Measurements from ENCODE around the gene USP36. TPM values are rescaled to one million over a fixed set of nuclear protein-coding genes. Genes with fewer than 3 reads are reported as not detected.
"Not testable (repeated sequence)": the region's sequence is repeated elsewhere in the genome, so short reads cannot be mapped to it uniquely, and the experiment has no call there.

Gene USP36
- total and polyA plus RNA-seq, 3 experiments from 2014 or later = 43.2 to 122 (median 118) TPM

GRCh38 chr17:78751000-78751399 is 89.6 kb downstream of the USP36 start:
- H3K9me3 Mint-ChIP-seq; DNase-seq; H3K27me3 Mint-ChIP-seq; H3K9me3 ChIP-seq (ENCODE audit: low read length); H3K4me3 ChIP-seq (ENCODE audit: low read length); H3K36me3 ChIP-seq (ENCODE audit: insufficient read depth, low read length); CTCF ChIA-PET; H3K27ac ChIP-seq (ENCODE audit: low read depth, low read length); H3K27me3 ChIP-seq (ENCODE audit: insufficient read depth, low read length, poor library complexity, severe bottlenecking): not testable (repeated sequence)
- peaks cover 93% of the 10 kb centered on the region for H3K4me1 ChIP-seq (ENCODE audit: insufficient read depth, low read length)
- Mint-ChIP-seq H3K27ac (peak overlapping the region; percentile 66 to 98 (median 90)), H3K36me3 (peaks cover 0 to 13% (median 5%) of the 10 kb centered on the region in 3 donors), H3K4me1 (peaks cover 85 to 97% (median 95%) of the 10 kb centered on the region in 3 donors), H3K4me3 (peak overlapping the region in 6 of 7 donors; percentile 25 to 90 (median 66))
- POLR2A ChIA-PET = interaction anchor here (0.7 kb wide), 1 partner anchor 34 kb away, joined by 3 read pairs; no protein-coding TSS in a partner anchor

- Histone ChIP-seq H3K27me3 (ENCODE audit: insufficient read depth, low read length, poor library complexity, severe bottlenecking) (no peaks in the 10 kb centered on the region), H3K9me3 (ENCODE audit: low read length) (no peaks in the 10 kb centered on the region), H3K4me1 (ENCODE audit: insufficient read depth, low read length) (peaks cover 96% of the 10 kb centered on the region), H3K27ac (ENCODE audit: low read depth, low read length) (peak overlapping the region; percentile 73), H3K4me3 (ENCODE audit: low read length) (peak overlapping the region; percentile 65), H3K36me3 (ENCODE audit: insufficient read depth, low read length) (no peaks in the 10 kb centered on the region)
- POLR2A ChIA-PET = interaction anchor here (0.5 to 2.0 kb wide), 12 partner anchors 10 to 166 kb away, joined by 3 to 21 read pairs (median 5); no protein-coding TSS in a partner anchor
- H3K9me3 Mint-ChIP-seq = no peaks in the 10 kb centered on the region
- H3K36me3 Mint-ChIP-seq = peaks cover 0 to 17% (median 6%) of the 10 kb centered on the region in 3 donors
- no peaks in the 10 kb centered on the region for H3K27me3 Mint-ChIP-seq
- peaks cover 93 to 100% (median 100%) of the 10 kb centered on the region in 3 donors for H3K4me1 Mint-ChIP-seq
- CTCF ChIA-PET = interaction anchor here (0.6 to 3.5 kb wide), 13 partner anchors 8 to 56 kb away, joined by 3 to 17 read pairs (median 4); no protein-coding TSS in a partner anchor
- H3K27ac Mint-ChIP-seq = peak overlapping the region; percentile 79 to 98 (median 90)
- peak overlapping the region; percentile 69 to 88 (median 78) for H3K4me3 Mint-ChIP-seq
- DNase-seq = peak; percentile 61 to 89 (median 88)
Measured at GRCh38 chr17:78748730-78749317, 91.8 kb downstream of the USP36 start.

GRCh38 chr17:78748048-78748729 is 92.4 kb downstream of the USP36 start:
- H3K9me3 ChIP-seq (ENCODE audit: low read length) = no peaks in the 10 kb centered on the region
- peaks cover 97% of the 10 kb centered on the region for H3K4me1 ChIP-seq (ENCODE audit: insufficient read depth, low read length)
- DNase-seq = peak in 3 of 5 donors; percentile 37 to 43 (median 40)
- H3K4me3 ChIP-seq (ENCODE audit: low read length) = peak overlapping the region; percentile 65
- peaks cover 0 to under 1% (median 0%) of the 10 kb centered on the region in 5 donors for H3K9me3 Mint-ChIP-seq
- H3K4me1 Mint-ChIP-seq = peaks cover 95 to 100% (median 100%) of the 10 kb centered on the region in 3 donors
- CTCF ChIA-PET = interaction anchor here (0.6 to 3.5 kb wide), 13 partner anchors 9 to 57 kb away, joined by 3 to 17 read pairs (median 5); no protein-coding TSS in a partner anchor
- peak overlapping the region; percentile 73 for H3K27ac ChIP-seq (ENCODE audit: low read depth, low read length)
- peak overlapping the region; percentile 79 to 98 (median 90) for H3K27ac Mint-ChIP-seq
- H3K27me3 Mint-ChIP-seq = no peaks in the 10 kb centered on the region
- POLR2A ChIA-PET = interaction anchor here (0.5 to 2.0 kb wide), 10 partner anchors 8 to 57 kb away, joined by 3 to 21 read pairs (median 5); no protein-coding TSS in a partner anchor
- peaks cover 1 to 23% (median 6%) of the 10 kb centered on the region in 3 donors for H3K36me3 Mint-ChIP-seq
- no peaks in the 10 kb centered on the region for H3K27me3 ChIP-seq (ENCODE audit: insufficient read depth, low read length, poor library complexity, severe bottlenecking)
- peak overlapping the region; percentile 69 to 88 (median 78) for H3K4me3 Mint-ChIP-seq
- H3K36me3 ChIP-seq (ENCODE audit: insufficient read depth, low read length) = peaks cover 4% of the 10 kb centered on the region

GRCh38 chr17:78747488-78747887 is 93.1 kb downstream of the USP36 start:
- no peaks in the 10 kb centered on the region for H3K27me3 ChIP-seq (ENCODE audit: insufficient read depth, low read length, poor library complexity, severe bottlenecking)
- CTCF ChIA-PET = interaction anchor here (0.9 to 3.5 kb wide), 12 partner anchors 9 to 58 kb away, joined by 3 to 17 read pairs (median 4); no protein-coding TSS in a partner anchor
- DNase-seq = no peak

GRCh38 chr17:78746949-78747269 is 93.7 kb downstream of the USP36 start:
- H3K27ac Mint-ChIP-seq = peak overlapping the region; percentile 73 to 98 (median 90)
- CTCF ChIA-PET = interaction anchor here (0.7 to 3.5 kb wide), 10 partner anchors 10 to 72 kb away, joined by 3 to 17 read pairs (median 3); no protein-coding TSS in a partner anchor
- peaks cover 4 to 27% (median 6%) of the 10 kb centered on the region in 3 donors for H3K36me3 Mint-ChIP-seq
- peaks cover 97% of the 10 kb centered on the region for H3K4me1 ChIP-seq (ENCODE audit: insufficient read depth, low read length)
- no peaks in the 10 kb centered on the region for H3K9me3 ChIP-seq (ENCODE audit: low read length)
- peak overlapping the region; percentile 58 to 88 (median 78) for H3K4me3 Mint-ChIP-seq
- peaks cover 4% of the 10 kb centered on the region for H3K36me3 ChIP-seq (ENCODE audit: insufficient read depth, low read length)
- H3K9me3 Mint-ChIP-seq = peaks cover 0 to 2% (median 0%) of the 10 kb centered on the region in 5 donors
- DNase-seq = no peak
- no peaks in the 10 kb centered on the region for H3K27me3 Mint-ChIP-seq
- peaks cover 94 to 100% (median 99%) of the 10 kb centered on the region in 3 donors for H3K4me1 Mint-ChIP-seq
- H3K27me3 ChIP-seq (ENCODE audit: insufficient read depth, low read length, poor library complexity, severe bottlenecking) = no peaks in the 10 kb centered on the region
- H3K4me3 ChIP-seq (ENCODE audit: low read length) = peak overlapping the region; percentile 65
- no peak overlapping the region for H3K27ac ChIP-seq (ENCODE audit: low read depth, low read length)
- POLR2A ChIA-PET = interaction anchor here (0.6 kb wide), 1 partner anchor 34 kb away, joined by 12 read pairs; no protein-coding TSS in a partner anchor

More at GRCh38 chr17:78747488-78747887, 93.1 kb downstream of the USP36 start:
- Histone ChIP-seq H3K36me3 (ENCODE audit: insufficient read depth, low read length) (peaks cover 4% of the 10 kb centered on the region), H3K4me3 (ENCODE audit: low read length) (peak overlapping the region; percentile 65), H3K9me3 (ENCODE audit: low read length) (no peaks in the 10 kb centered on the region), H3K27ac (ENCODE audit: low read depth, low read length) (peak overlapping the region; percentile 73), H3K4me1 (ENCODE audit: insufficient read depth, low read length) (peaks cover 97% of the 10 kb centered on the region)
- Mint-ChIP-seq H3K27ac (peak overlapping the region; percentile 73 to 98 (median 90)), H3K4me1 (peaks cover 94 to 100% (median 99%) of the 10 kb centered on the region in 3 donors), H3K36me3 (peaks cover 4 to 26% (median 6%) of the 10 kb centered on the region in 3 donors), H3K4me3 (peak overlapping the region; percentile 58 to 88 (median 78)), H3K27me3 (no peaks in the 10 kb centered on the region), H3K9me3 (peaks cover 0 to 2% (median 0%) of the 10 kb centered on the region in 5 donors)
- POLR2A ChIA-PET = interaction anchor here (0.6 to 2.0 kb wide), 6 partner anchors 9 to 370 kb away, joined by 3 to 21 read pairs (median 6); no protein-coding TSS in a partner anchor

- Histone ChIP-seq H3K9me3 (ENCODE audit: low read length) (no peaks in the 10 kb centered on the region), H3K36me3 (ENCODE audit: insufficient read depth, low read length) (peaks cover 4% of the 10 kb centered on the region), H3K27me3 (ENCODE audit: insufficient read depth, low read length, poor library complexity, severe bottlenecking) (no peaks in the 10 kb centered on the region), H3K4me3 (ENCODE audit: low read length) (no peak overlapping the region), H3K4me1 (ENCODE audit: insufficient read depth, low read length) (peaks cover 97% of the 10 kb centered on the region), H3K27ac (ENCODE audit: low read depth, low read length) (no peak overlapping the region)
- POLR2A ChIA-PET = interaction anchor here (0.6 kb wide), 1 partner anchor 34 kb away, joined by 12 read pairs; no protein-coding TSS in a partner anchor
- Mint-ChIP-seq H3K9me3 (peaks cover 0 to 2% (median 0%) of the 10 kb centered on the region in 5 donors), H3K4me3 (peak overlapping the region; percentile 40 to 88 (median 69)), H3K4me1 (peaks cover 94 to 100% (median 99%) of the 10 kb centered on the region in 3 donors), H3K36me3 (peaks cover 4 to 30% (median 6%) of the 10 kb centered on the region in 3 donors), H3K27me3 (peaks cover 0 to 1% of the 10 kb centered on the region in 2 donors), H3K27ac (peak overlapping the region; percentile 84 to 95 (median 92))
- no peak for DNase-seq
- CTCF ChIA-PET = interaction anchor here (0.7 to 3.5 kb wide), 12 partner anchors 9 to 72 kb away, joined by 3 to 17 read pairs (median 3); no protein-coding TSS in a partner anchor
Measured at GRCh38 chr17:78746263-78746948, 94.2 kb downstream of the USP36 start.

Measured in CD8-positive, alpha-beta memory T cell (primary cell).